Ishikawa (cell line): Measurements from ENCODE around the gene GNB1L.

ENCODE experiments used
- CEBPB ChIP-seq: IDR thresholded peaks from 2 replicates; pipeline ENCODE4 v1.6.1; 2012
- CREB1 ChIP-seq: IDR thresholded peaks from 2 replicates; pipeline ENCODE4 v1.6.1; 2012; ENCODE audit warnings: low read depth
- EGR1 ChIP-seq: IDR thresholded peaks from 2 replicates; pipeline ENCODE4 v1.6.1; 2012
- EP300 ChIP-seq: IDR thresholded peaks from 2 replicates; pipeline ENCODE4 v1.6.1; 2012; ENCODE audit warnings: borderline replicate concordance
- FOXM1 ChIP-seq: IDR thresholded peaks from 2 replicates; pipeline ENCODE4 v1.6.1; 2012; ENCODE audit warnings: low read depth, borderline replicate concordance
- MAX ChIP-seq: IDR thresholded peaks from 2 replicates; pipeline ENCODE4 v1.6.1; 2012
- NFIC ChIP-seq: IDR thresholded peaks from 2 replicates; pipeline ENCODE4 v1.6.1; 2012
- RAD21 ChIP-seq: IDR thresholded peaks from 2 replicates; pipeline ENCODE4 v1.6.1; 2012; ENCODE audit warnings: low read depth
- TAF1 ChIP-seq: IDR thresholded peaks from 2 replicates; pipeline ENCODE4 v1.6.1; 2012; ENCODE audit warnings: low read depth, mild to moderate bottlenecking
- TCF12 ChIP-seq: IDR thresholded peaks from 2 replicates; pipeline ENCODE4 v1.6.1; 2012; ENCODE audit warnings: low read depth
- YY1 ChIP-seq: IDR thresholded peaks from 2 replicates; pipeline ENCODE4 v1.6.1; 2012; ENCODE audit warnings: low read depth
- TF ChIP-seq, protein P1 (sequence below): IDR thresholded peaks from 2 replicates; pipeline ENCODE4 v1.6.1; 2012; ENCODE audit warnings: low read depth, mild to moderate bottlenecking
- TF ChIP-seq, protein P2 (sequence below): IDR thresholded peaks from 2 replicates; pipeline ENCODE4 v1.6.1; 2012

GRCh38 chr22:19819911-19820879, 34.5 kb downstream of the GNB1L start:
- TF ChIP-seq TCF12: no peak
- no peak for TF ChIP-seq EP300
- no peak for TF ChIP-seq YY1
- TF ChIP-seq TAF1: no peak
- TF ChIP-seq CEBPB: no peak
- TF ChIP-seq, protein P1, sequence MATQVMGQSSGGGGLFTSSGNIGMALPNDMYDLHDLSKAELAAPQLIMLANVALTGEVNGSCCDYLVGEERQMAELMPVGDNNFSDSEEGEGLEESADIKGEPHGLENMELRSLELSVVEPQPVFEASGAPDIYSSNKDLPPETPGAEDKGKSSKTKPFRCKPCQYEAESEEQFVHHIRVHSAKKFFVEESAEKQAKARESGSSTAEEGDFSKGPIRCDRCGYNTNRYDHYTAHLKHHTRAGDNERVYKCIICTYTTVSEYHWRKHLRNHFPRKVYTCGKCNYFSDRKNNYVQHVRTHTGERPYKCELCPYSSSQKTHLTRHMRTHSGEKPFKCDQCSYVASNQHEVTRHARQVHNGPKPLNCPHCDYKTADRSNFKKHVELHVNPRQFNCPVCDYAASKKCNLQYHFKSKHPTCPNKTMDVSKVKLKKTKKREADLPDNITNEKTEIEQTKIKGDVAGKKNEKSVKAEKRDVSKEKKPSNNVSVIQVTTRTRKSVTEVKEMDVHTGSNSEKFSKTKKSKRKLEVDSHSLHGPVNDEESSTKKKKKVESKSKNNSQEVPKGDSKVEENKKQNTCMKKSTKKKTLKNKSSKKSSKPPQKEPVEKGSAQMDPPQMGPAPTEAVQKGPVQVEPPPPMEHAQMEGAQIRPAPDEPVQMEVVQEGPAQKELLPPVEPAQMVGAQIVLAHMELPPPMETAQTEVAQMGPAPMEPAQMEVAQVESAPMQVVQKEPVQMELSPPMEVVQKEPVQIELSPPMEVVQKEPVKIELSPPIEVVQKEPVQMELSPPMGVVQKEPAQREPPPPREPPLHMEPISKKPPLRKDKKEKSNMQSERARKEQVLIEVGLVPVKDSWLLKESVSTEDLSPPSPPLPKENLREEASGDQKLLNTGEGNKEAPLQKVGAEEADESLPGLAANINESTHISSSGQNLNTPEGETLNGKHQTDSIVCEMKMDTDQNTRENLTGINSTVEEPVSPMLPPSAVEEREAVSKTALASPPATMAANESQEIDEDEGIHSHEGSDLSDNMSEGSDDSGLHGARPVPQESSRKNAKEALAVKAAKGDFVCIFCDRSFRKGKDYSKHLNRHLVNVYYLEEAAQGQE: no peak
- no peak for TF ChIP-seq FOXM1
- no peak for TF ChIP-seq CREB1
- TF ChIP-seq NFIC: no peak
- no peak for TF ChIP-seq EGR1
- TF ChIP-seq RAD21: no peak
- no peak for TF ChIP-seq MAX
- TF ChIP-seq, protein P2, sequence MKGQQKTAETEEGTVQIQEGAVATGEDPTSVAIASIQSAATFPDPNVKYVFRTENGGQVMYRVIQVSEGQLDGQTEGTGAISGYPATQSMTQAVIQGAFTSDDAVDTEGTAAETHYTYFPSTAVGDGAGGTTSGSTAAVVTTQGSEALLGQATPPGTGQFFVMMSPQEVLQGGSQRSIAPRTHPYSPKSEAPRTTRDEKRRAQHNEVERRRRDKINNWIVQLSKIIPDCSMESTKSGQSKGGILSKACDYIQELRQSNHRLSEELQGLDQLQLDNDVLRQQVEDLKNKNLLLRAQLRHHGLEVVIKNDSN: no peak
